Activated T-helper 1 cell treated with anti-CD3 and anti-CD28 coated beads, Interleukin-2, amount 50 U/mL, for 16 hours (primary cell): Measurements from ENCODE around the gene PIK3CG.

Experiments
- DNase-seq, 2 donors: peaks; one replicate each; pipeline ENCODE4 v3.0.0-alpha.2; 2020; ENCODE audit warnings: low read depth in 1 of 2, low spot score in 1 of 2

Gene PIK3CG

DNA sequence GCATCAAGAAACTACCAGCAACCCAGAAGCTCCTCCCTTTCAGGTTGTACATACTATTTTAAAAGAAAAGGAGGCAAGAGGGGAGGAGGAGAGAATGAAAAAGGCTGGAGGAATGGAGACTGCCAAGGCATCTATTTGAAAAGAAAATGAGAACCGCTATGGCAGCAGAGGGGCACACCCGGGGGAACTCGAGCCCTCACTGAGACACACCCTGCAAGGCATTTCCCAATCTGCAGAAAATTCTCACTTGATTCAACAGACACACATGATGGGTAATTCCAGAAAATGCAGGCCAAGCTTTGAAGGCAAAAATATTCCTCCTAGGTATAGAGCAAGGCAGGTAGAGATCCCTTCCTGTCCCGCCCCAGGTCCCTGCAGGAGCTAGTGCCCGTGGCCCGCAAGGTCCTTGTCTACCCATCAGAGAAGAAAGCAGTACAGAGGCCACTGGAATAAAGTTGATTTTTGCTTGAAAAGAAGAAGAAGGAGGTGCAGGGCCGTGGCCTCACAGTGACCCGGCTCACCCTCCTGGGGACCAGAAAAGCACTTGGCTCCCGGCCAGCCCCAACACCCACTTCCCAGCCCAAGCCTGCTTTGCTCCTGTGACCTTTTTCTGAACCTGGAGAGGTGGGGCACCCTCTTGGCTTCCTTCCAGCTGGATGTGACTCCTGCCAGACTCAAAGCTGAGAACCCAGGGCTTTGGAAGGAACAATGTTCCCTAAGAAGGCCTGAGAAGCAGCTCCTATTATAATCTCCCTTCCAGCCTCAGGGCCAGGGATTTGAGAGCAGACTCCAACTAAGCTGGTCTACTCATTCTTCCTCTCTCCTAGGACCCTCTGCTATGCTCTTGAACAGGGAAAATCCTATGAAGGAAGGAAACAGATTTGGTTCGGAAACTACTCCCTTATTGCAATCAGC lies 6.2 kb upstream of the PIK3CG start:
- DNase-seq = no peak

DNA sequence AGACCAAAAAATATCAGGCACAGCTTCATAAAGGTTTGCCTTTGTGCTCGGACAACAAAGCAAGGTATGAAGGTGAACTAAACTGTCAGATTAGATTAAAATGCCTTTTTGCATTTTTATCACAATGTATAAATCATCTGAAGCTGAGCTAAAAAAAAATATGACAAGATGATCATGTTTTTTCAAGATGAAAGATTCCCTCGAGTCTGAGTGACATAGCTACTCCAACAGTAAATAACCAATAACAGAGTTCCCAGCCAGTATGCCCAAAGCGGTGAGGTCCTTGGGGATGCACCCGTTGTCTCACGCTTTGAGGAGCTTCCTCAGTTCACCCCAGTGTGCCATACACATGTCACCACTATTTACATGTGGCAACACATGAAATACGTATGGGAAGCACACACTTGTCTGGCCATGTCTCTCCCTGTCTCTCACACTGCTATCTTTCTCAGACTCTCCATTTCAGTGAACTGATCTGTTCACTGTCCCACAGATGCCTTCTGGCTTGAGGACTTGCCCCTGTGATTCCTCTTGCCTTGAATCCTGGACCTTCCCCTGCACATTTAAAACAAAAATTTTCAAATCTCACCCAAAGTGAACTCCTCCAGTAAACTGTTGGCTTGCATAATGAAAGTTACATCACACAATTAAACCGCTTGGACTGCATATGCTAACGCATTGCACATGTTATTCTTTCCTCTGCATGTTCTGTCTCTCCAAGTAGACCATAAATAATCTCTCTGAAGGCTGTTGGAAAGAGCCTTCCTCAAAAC lies 2.6 kb upstream of the PIK3CG start:
- no peak for DNase-seq

DNA sequence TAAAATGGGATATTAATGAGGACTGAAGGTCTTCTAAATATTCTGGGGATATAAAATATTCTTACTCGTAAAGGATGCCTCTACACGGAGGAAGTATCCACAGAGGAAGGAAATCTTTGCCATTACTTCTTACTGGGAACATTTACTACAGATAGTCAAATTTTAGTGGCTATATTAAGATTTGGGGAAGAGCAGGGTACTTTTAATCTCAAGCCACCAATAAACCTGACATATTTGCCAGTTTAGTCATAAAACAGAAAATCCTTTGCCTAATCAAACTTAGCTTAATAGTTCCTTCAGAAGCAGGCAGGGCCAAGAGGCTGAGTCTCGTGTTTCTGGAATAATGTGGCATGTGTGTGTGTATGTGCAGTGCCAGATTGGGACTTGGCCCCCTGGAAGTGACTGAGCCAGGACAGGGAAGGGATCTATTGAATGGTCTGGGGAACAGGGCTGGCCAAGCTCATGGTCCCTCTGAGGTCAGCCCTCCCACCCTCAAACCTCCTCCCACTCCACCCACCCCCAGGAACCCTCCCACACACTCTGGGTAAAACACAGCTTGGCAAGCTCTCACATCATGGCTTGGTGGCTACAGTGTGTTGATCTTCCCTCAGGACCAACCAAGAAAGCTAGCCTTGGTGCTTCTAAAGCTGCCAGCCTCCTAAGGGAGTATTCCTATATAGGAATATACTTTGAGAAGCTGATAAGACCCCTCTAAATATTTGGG lies 1.6 kb upstream of the PIK3CG start:
- DNase-seq = no peak

DNA sequence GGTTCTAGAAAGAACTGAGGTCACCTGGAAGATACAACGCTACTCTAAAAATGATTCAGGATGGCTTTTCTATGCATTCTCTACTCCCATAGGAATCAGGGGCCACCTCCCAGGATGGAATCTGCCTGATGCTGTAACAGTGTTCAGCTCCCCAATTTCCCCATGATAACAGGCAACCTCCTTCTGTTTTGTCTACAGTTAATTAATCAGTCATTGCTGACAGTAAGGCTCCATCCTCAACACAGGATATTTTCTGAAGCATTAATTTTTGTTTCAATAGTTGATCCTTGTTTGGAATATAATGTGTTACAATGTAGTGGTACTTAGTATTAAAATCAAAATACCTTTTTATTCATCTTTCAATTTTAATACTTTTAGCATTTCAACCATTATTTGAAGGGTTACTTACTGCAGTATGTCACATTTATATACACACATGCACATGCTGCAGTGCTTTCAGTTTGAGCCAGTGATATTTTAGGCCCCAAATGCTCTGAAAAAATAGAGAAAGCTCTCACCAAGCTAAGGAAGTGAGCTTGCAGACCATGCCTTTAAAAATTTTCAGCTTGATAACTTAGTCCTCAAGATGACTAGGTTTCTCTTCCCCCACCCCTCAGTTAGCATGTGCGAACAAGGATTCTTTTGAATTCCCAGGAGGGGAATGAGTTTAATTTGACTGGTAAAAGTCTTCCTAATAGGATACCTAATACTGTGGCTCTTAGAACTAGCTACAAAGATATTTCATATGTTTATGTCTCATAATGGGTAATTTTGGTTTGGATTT lies 592 bp upstream of the PIK3CG start:
- DNase-seq = no peak

DNA sequence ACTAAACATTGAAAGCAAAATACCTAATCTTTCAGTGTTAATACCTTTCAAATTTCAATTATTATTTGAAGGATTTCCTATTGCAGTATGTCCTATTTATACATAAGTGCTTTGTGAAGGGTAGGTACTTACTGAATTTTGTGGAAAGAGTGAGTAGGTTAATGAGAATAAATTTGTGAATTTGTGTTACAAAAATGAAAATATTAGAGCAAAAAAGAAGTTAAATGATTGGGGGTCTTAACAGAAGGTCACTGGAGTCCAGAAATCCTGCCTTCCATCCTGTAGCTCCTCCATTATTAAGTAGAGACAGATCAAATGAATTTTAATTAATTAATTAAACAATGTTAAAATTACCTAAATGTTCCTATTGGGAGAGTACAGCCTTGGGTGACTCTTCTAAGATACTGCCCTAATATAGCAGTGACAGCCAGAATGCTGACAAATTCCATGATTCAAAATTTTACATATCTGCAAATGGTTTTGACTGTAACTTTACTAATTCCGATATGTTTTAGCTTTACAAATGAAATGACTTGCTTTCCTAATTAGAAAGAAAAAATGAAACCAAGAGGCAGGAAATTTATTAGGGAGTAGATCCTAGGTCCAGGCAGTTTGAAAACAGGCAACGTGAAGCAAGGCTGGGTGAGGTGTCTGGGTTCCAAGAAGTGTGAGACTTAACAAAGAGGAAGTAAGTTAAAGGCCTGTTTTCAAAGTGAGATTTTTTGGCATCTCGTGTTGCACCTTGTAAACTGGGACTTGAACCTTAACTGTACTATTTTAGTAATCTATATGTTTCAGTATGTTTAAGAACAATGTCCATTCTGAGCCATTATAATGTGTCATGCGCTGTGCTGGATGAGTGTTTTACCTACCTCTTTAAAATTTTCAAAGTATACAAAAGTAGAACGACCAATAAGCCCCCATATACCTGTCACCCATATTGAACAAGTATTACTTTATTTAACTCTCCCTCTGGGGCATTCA lies 1.5 kb downstream of the PIK3CG start:
- no peak for DNase-seq

DNA sequence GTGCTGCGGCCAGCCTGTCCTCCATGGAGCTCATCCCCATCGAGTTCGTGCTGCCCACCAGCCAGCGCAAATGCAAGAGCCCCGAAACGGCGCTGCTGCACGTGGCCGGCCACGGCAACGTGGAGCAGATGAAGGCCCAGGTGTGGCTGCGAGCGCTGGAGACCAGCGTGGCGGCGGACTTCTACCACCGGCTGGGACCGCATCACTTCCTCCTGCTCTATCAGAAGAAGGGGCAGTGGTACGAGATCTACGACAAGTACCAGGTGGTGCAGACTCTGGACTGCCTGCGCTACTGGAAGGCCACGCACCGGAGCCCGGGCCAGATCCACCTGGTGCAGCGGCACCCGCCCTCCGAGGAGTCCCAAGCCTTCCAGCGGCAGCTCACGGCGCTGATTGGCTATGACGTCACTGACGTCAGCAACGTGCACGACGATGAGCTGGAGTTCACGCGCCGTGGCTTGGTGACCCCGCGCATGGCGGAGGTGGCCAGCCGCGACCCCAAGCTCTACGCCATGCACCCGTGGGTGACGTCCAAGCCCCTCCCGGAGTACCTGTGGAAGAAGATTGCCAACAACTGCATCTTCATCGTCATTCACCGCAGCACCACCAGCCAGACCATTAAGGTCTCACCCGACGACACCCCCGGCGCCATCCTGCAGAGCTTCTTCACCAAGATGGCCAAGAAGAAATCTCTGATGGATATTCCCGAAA lies 2.7 kb downstream of the PIK3CG start:
- no peak for DNase-seq

DNA sequence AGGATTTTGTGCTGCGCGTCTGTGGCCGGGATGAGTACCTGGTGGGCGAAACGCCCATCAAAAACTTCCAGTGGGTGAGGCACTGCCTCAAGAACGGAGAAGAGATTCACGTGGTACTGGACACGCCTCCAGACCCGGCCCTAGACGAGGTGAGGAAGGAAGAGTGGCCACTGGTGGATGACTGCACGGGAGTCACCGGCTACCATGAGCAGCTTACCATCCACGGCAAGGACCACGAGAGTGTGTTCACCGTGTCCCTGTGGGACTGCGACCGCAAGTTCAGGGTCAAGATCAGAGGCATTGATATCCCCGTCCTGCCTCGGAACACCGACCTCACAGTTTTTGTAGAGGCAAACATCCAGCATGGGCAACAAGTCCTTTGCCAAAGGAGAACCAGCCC lies 3.3 kb downstream of the PIK3CG start:
- DNase-seq = no peak

DNA sequence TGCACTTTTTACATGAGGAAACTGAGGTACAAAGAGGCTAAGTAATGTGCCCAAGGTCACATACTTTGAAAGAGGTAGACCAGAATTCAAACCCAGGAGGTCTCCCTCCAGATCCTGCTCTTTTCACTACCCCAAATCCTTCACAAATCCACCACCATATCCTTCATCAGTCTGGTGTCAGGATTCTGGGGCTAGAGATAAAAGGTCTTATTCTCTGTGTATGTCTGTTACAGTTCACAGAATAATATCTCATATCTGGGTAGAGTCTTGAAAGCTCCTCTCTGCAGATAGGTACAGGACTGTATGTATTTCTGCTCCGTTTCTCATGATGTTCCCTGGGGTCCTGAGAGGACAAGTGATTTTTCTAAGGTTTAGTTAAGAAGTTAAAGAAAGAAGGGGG lies 4.9 kb downstream of the PIK3CG start:
- DNase-seq = no peak

DNA sequence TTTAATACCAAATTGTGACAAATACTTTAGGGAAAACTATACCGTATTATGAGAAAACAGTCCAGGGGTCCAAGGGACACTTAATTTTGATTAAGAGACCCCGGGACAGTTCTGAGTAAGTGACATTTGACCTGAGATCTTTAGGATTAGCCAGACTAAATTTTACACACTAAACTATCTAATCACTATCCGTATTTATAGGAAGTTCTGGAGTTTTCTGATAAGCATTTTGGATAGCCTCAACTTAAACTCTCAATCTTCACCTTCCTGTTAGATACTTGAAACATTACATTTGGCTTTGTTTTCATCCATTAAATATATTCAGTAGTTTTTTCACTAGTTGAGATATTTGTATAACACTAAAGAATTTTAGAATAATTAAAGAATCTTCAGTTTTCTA lies 5.4 kb downstream of the PIK3CG start:
- no peak for DNase-seq

DNA sequence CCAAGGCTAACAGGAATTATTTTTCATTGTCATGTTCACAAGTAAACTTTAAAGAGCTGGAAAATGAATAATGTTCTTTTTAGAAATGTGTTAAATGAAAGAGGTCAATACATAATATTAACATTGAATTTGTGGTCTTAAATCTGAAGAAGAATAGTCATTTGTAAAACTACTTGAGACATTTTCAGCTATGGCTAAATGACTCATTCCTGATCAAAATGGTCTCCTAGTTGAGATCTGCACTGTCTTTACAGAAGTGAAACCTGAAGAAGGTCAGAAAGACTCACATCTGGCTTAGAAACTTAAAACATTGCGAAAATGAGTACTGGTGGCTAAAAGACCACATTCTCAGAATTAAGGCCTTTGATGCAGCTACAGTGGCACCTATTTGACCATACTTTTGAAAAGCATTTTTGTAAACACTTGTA lies 5.9 kb downstream of the PIK3CG start:
- no peak for DNase-seq

DNA sequence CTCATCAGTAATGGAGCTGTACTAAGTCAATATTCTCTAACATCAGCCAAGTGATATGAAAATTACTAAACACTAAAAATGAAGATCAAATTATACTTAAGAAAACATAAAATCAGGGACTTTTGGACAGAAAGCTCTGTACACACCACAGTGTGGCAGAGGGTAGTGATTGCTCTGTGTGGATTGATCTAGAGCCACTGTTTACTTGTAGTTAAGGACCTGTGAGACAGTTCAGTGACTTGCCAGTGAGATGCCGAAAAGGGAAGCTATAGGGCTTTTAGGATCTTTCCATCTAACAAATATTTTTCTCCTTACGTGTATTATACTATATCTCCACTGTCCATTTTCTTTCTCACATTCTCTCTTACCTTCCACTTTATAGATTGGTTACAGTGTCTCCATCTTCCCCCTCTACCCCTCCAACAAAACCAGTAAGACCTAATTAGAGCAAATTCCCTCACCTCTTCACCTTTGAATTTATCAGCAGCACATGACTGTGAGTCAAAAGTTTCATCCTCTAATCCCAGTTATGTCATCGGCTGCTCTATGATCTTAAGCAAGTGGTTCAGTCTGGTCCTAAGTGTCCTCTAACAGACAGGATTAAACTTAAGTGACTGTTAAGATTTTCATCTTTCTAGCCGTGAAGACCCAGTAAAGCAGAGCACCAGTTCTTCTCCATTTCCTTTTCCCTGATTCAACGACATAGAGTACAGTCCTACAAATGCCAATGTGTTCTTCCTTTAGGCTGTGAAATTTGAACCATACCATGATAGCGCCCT lies 6.9 kb downstream of the PIK3CG start:
- DNase-seq = no peak

DNA sequence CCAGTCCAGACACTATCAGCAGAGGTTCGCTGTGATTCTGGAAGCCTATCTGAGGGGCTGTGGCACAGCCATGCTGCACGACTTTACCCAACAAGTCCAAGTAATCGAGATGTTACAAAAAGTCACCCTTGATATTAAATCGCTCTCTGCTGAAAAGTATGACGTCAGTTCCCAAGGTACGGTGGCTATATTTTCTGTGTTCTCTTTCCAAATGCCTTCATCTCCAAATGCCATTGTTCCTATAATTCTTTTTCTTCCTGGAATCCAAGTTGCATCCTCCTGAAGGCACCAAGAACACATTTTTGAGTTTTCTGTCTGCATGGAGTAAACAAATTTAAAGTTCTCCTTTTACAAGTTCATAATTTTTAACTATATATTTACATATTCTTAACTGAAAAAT lies 7.7 kb downstream of the PIK3CG start:
- DNase-seq = no peak

DNA sequence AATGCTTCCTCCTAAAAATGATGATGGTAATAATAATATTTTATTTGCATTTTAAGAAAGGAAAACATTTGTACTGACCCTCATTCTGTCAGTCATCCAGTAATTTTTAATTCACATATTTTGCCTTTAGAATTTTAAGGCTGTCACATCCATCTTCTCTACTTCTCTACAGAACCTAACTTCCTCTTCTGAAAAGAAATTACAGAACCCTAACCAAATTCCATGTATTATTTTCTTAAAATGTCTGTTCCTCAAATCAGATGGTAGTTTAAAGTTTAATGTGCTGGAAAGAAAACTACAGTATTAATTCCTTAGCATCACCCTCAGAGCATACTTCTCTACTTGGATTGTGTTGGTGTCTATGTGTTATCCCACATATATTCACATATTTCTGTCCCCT lies 9.0 kb downstream of the PIK3CG start:
- DNase-seq = no peak

DNA sequence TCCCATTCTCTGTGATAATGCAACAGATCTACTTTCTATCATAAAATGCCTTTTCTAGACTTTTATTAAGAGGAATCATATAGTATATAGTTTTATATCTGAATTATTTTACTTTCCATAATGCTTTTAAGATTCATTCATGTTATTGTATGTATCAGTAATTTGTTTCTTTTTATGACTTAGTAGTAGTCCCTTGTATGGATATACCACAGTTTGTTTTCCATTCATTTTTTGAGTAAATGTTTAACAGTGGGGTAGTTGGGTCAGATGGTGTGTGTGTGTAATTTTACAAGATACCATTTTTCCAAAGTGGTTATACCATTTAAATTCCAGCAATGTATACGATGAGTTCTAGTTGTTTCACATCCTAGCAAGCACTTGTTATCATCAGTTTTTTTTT lies 10.4 kb downstream of the PIK3CG start:
- DNase-seq = no peak

DNA sequence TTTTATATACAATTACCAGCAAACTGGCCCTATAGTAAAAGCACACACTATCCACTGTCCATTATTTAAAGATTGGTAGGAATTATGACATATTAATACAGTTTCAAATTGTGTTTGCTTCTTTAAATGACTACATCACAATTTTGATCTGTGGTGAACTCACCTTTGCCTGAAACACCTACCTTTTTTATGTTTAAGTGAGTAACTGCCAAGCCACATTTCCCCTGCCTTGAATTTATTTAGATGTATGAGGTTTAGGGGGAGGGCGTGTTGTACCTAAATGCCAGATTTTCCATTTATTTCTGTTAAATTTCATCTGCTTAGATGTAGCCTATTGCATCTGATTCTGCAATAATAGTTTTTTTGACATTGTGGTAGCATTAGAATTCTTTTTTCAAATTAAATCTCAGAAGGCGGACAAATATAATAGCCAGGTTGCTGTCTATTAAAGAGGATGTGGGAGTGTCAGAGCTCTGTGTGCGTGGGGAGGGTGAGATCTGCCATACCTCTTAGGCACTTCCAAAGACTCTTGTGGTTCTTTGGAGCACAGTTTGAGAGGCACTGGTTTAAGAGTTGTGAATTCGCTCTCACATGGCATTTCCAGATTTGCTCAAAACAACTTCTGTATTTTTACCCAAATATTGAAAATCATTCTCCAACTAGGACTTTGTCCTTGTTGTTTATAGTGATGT lies 13.8 kb downstream of the PIK3CG start:
- DNase-seq = no peak

DNA sequence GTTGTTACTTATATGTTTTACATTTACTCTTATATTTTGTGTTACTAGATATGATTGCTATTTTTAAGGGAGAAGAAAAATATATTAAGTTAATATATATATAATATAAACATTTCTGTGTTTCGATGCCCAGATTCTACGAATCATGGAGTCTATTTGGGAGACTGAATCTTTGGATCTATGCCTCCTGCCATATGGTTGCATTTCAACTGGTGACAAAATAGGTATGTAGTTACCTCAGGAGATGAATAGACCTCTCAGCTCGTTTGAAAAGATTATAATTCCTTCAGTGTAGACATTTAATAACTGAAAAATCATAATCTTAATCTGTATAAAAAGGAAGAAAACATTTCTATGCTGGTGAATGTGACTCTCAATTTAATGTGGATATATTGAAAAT lies 16.9 kb downstream of the PIK3CG start:
- no peak for DNase-seq

DNA sequence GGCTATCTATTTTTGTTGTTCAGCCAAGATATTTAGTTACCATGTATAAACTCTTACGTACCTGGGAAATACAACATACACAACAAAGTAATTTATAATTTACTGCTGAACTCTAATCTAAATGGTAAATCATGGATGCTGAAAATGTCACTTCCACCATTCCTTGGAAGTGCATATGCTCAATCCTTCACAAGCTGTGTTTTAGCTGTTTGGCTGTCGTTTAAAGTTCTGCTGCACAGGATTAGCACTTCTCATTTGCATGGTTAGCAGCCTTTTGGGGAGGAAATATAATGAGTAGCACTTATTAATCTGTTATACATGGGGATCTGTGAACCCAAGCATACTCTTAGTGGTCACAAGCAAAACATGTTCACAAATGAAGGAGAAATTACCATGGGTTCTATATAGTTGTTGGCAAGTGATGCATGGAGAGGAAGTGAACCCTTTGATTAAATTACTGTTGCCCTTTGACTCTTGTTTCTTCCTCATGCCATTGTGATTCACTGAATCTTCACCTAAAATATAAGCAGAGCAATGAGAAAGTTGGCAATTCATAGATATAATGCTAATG lies 18.5 kb downstream of the PIK3CG start:
- DNase-seq = no peak
